Raji (cell line): ENCODE data around the gene GPX5.

ENCODE experiments used
- POLR2A ChIP-seq: IDR thresholded peaks from 2 replicates; pipeline ENCODE4 v1.6.1; 2011; ENCODE audit warnings: low read depth, low read length, control low read depth; ENCODE audit not compliant: insufficient read depth

The GPX5 gene

DNA sequence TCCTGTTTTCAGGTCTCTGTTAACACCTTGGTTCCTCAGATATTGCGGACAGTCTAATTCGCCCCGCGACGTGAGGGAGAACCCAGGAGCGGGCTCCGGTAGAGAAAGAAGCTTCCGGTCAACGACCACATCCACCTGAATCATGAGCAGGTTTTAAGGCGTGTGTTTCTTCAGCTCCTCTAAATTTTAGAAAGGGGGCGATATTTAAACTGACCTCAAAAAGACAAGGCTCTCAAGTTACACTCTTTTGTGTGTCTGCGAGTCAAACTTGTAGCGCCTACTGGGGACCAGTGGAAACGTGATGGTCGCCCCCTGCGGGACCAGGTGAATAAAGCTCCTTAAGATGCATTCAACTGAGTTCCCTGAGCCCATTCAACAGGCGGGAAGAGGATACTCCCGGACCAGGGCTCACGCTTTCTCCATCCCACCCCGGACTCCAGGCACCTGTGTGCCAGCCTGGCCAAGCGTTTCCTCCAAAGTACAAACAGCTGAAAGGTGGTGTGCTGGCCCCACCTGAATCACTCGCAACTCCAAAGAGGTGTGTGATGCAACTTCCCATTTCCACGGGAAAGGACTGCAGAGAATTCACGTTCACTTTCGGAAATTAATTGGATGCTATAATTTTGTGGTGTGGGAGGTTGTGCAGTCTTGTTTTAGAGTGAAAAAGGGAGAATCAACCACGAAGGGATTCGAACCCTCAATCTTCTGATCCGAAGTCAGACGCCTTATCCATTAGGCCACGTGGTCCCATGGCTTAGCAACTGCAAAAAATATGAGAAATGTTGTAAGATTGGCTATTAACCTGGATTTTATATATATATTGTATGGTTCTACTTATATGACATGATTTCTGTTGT lies 17.0 kb downstream of the GPX5 start:
- no peak for TF ChIP-seq POLR2A

DNA sequence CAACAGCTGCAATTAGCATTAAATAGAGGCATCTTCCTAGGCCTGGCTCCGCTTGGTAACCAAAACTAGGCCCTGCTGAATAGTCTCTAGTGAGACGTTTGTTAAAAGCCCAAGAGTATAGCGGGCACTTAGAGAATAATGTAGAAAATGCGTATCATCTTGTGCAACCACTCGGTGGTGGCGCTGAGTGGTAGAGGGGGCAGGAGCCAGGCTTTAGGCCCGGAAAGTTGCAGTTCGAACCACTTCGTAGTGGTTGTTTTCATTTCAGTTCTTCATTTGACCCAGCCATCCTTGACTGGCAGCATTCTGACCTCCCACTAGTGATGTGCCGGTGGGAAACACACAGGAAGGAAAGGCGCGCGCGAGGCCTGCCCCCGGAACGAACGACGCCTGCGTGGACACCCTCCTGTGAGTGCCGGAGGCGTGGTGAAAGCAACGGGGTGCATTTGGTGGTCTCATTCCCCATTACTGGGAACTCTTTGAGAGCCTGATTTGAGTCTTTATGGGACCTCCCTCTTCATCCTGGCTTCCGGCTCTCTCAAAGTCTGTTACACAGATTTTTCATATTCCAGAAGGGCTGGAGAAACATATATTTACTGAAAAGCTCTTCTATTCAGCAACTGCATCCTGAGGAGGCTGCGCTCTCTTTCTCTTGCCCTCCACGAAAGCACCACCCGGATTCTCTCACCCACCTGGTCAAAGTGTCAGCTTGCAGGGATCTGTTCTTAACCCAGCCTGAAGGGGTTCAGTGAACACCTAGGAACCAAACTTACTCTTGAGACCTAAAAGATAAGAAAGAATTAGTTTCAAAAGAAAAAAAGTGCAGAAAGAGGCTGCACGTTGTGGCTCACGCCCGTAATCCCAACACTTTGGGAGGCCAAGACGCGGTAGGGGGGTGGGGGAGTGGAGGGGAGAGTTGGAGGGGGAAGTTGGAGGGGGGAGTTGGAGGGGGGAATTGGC lies 18.2 kb downstream of the GPX5 start:
- no peak for TF ChIP-seq POLR2A

DNA sequence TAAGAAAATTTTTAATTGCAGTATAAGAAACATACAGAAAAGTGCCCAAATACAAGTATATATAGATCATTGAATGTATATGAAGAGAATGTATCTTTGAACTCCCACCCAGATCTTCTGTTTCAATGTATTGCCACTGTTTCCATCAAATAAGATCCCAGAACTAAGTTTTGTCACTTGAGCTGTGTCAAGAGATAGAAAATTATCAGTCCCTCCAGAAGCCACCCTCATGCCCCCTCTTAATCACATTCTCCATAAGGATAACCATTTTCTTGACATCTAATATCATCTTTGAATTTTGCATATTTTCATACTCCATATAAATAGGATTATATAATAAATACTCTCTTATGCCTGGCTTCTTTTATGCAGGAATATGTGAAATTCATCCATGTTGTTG lies 20.3 kb downstream of the GPX5 start:
- TF ChIP-seq POLR2A = no peak

DNA sequence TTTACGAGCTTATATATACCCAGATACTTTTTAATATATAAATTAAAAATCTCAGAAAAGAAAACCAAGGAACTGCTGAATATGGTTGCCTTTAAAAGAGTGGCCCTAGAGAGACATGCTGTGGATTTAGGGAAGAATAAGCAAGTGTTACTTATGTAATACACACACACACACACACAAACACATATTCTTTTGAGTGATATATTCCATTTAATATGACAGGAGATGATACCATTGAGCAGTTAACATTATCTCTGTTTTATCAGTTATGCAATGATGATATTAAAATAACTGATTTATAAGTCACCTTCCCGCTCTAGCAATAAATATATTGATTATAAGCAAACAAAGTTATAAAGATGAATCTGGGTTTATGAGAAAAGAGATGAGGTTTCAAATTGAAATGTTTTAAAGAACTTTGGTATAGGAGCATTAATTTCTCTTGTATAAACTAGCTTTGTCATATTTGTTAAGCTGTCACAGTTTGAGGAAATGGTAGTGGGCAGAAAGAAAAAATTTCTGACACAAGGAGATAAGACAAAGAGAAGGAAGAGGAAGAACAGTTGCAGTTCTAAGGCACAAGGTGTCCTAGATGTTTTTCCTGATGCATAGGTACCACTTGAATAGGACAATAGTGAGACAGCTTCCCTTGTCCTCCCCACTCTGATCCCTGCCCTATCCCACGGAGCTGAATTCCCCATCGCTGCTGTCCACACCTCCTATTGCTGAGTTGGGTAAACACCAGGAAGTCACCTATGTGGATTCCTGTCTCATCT lies 26.4 kb downstream of the GPX5 start:
- no peak for TF ChIP-seq POLR2A

DNA sequence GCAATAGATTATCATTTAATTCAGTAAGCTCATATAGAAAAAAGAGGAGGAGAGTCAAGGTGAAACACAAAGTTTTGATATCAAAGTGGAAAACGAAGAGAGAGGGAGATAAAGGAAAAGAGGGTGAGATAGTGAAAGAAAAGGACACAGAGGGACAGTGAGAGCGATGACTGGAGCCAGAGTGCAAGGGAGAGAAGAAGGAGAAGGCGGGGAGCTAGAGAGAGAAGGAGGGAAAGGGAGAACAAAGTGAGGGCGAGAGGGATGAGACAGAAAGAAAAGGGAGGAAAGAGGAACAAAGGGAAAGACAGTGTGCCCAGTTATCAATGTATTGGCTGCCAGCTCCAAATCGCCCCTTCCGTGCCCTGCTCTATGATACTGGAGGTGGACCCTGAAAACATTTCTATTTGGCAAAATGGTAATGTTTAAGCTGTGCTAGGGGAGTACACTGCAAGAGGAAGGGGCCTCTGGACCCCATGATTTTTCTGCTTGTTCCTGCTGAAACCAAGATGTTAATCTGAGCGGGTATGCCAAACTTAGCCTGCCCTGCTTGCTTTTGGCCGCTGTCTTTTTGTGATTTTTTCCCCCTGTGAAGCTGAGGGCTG lies 27.8 kb downstream of the GPX5 start:
- no peak for TF ChIP-seq POLR2A

DNA sequence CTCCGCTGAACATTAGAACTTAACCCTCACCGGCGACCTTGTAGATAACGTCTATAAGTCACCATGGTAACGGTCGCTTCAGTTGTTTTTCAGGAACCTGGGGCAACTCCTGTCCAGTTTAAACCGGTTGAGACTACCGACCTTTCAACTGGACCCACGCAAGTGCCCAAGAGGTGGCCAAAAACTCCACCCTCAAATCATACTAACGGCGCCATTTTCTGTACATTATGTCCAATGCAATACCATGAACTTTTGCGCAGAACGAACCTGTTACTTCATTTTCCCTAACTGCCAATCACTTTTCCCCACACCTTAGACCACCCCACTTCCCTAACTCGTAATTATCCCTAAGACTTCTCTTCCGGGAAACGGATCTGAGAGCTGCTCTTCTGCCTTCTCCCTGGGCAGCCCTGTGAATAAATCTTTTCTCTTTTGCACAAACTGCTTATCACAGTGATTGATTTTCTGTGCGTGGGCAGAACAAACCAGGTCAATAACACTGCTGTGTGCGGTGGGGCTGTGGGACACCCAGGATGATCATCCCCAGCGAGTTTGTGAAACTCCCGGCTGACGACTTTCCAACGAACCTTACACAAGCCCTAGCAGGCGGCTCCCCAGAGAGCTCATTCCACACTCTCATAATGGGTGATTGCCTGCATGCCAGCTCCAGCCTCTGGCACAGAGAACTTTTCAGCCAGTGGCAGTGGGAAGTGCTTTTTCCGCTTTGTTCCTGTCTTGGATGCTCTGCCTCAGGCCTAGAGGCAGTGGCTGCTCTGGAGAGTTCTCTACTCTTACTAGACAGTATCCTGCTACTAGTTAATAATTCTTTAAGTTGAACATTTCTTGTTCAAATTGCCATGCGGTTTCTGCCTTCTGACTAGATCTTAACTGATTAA lies 28.6 kb downstream of the GPX5 start:
- TF ChIP-seq POLR2A = no peak

DNA sequence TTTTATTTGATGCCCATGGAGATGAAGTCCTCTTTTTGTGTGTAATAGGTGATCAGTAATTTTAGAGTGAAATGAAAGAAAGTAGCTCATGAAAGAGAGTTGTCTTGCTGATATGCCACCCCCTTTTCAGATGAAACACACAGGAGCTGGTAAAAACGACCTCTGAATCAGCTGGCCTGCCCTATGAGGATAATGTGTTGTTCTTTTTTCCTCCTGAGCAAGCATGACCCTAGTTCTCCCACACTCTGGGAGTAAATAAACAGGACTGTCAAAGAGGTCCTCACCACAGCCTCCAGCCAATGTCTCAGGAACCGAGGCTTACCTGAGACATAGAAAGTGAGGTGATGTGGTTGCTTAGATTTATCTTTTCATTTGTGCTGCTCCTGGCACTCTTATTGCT lies 29.5 kb downstream of the GPX5 start:
- TF ChIP-seq POLR2A = no peak

DNA sequence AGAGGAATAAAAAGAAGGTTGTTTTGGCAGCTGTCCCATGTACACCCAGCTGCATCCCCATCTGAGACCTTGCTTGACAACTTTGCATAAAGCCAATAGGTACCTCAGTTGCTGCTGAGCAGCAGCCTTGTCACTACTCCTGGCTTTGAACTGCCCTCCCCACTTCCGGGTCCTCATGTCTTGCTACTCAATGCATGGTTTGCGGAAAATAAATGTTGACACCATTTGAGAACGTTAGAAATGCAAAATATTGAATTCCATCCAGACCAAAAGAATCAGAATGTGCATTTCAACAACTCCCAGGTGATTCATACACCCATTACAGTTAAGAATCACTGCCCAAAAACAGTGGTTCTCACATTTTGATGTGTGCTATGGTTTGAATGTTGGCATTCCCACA lies 32.9 kb downstream of the GPX5 start:
- TF ChIP-seq POLR2A = no peak

DNA sequence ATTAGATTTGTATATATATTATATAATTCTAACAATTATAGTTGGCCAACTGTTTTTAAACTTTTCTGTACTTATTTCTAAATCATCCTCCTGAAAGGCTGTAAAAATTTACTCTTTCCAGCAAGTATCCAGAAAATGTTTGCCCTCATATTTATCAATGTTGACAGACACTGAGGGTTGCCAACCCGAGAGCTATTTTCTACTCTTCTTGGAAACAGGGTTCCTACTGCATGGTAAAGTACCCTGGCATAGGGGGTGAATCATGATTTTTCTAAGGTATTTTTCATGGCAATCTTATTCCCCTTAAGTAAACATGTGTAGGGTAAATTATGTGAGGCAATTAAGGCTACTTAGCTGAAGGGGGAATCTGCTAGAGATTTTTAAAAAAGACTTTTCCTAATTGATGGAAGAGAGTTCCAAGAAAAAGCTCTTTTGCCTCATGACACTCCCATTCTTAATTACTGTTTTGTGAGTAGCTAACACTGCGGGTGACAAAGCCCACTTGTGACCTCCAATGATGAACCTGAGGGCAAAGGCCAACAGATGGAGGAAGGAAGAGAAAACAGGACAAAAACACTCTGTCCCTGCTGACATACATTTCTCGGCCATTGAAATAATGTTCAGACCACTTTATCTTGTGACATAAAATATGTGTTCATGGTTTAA lies 37.9 kb downstream of the GPX5 start:
- TF ChIP-seq POLR2A = no peak

DNA sequence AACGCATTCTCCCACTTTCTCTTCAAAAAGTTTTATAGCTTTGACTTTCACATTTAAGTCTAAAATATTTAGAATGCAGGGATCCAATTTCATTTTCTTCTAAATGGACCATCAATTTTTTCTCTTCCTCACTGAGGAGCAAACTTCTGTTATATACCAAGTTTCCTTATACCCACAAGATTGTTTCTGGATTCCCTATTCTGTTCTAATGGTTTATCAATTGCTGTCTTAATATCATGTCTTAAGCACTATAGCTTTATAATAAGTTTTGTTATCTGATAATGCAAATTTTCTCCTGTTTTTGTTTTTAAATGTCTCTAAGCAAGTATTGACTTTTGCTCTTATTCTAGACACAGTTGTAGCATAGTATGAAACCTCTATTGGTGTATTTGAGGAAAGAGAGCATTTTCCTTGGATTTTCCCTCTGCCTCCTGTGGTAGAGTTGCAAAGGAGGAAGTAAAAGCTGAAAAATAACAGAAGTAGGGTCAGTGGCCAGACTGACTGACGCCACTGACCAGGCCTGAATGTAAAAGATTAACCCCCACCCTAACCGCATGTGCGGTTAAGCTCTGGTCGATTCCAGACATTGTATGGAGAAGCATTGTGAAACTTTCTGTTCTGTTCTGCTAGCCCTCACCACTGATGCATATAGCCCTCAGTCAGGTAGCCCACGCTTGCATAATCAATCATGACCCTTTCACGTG lies 40.3 kb downstream of the GPX5 start:
- TF ChIP-seq POLR2A = no peak

DNA sequence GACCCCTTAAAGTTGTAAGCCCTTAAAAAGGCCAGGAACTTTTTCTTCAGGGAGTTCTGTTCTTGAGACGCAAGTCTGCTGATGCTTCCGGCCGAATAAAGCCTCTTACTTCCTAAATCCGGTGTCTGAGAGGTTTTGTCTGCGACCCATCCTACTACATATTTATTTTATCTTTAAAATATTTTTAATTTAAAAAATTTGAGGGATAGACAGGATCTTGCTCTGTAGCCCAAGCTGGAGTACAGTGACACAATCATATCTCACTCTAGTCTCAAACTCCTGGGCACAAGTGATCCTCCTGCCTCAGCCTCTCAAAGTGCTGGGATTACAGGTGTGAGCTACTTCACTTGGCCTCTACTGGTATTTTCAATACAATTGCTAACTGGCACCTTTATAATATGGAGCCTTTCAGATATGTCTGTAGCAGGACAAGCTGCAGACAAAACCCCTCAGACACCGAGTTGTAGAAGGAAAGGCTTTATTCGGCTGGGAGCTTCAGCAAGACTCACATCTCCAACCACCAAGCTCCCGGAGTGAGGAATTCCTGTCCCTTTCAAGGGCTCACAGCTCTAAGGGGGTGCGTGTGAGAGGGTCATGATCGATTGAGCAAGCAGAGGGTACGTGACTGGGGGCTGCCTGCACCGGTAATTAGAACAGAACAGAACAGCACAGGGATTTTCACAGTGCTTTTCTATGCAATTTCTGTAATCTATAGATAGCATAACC lies 41.0 kb downstream of the GPX5 start:
- TF ChIP-seq POLR2A = no peak

DNA sequence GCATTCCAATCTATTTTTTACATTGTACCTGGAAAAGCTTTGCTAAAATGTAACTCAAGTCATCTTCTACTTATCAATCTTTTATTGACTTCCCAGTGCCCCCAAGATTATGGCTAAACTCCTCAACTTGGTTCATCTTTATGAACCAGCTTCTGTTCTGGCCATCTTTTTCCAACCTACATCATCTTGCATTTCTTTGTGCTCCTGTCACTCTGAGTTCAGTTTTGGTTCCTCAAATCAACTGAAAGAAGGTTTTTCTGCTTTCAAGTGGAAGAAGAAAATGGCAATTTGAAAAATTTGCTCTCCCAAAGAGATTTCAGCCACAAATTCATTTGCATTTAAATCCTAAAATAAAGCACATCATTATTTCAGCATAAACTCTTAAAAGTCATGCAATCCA lies 41.8 kb downstream of the GPX5 start:
- TF ChIP-seq POLR2A = no peak
